Gastrocnemius medialis (tissue), 4 donors: ENCODE data around the gene POLR2I.

ENCODE experiments used
- POLR2A ChIP-seq, 2 donors: fragments of 450-650 bp; IDR thresholded peaks; one replicate each; pipeline ENCODE4 v1.6.1; 2017; ENCODE audit warnings: antibody characterized with exemption in 2 of 2, mild to moderate bottlenecking in 2 of 2, moderate library complexity in 2 of 2
- TF ChIP-seq, protein P1 (sequence below), 5 experiments: fragments of 450-650 bp in 3 of 5; fragments of 200-600 bp in 2 of 5; sonication (generic) in 2 of 5; IDR thresholded peaks in 4 of 5; conservative IDR thresholded peaks in 1 of 5; 1 replicate in 4 of 5; 2 replicates in 1 of 5; pipeline ENCODE4 v1.5.1; 2016 to 2019; ENCODE audit warnings: antibody characterized with exemption in 5 of 5, mild to moderate bottlenecking in 3 of 5, moderate library complexity in 3 of 5

DNA sequence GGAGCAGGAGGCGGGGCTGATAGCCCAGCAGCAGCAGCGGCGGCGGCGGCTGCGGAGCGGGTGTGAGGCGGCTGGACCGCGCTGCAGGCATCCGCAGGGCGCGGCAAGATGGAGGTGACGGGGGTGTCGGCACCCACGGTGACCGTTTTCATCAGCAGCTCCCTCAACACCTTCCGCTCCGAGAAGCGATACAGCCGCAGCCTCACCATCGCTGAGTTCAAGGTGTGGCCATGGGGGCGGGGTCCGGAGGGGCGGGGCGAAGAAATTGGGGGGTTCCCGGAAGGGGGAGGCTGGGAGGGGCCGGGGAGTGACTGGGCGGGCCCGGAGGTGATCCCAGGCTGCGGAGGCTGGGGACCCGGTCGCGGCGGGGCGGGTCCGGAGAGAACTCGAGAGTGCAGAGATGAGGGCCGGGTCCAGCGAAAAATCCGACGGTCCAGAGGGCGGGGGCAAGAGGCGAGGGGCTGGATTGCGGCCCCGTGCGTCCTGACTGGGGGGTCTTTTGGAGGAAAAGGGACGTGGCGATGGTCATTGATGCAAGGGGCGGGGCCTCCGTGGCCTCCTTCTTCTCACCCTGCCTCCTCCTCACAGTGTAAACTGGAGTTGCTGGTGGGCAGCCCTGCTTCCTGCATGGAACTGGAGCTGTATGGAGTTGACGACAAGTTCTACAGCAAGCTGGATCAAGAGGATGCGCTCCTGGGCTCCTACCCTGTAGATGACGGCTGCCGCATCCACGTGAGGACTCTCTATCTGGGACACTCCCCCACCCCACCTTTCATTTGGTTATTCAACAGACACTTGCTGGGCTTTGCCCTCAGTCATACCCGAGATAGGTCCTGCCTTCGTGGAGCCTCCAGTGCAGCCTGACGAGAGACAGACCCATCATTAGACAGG, 1.0 kb upstream of the POLR2I start, which contains the start of gene TBCB:
- TF ChIP-seq, protein P1, sequence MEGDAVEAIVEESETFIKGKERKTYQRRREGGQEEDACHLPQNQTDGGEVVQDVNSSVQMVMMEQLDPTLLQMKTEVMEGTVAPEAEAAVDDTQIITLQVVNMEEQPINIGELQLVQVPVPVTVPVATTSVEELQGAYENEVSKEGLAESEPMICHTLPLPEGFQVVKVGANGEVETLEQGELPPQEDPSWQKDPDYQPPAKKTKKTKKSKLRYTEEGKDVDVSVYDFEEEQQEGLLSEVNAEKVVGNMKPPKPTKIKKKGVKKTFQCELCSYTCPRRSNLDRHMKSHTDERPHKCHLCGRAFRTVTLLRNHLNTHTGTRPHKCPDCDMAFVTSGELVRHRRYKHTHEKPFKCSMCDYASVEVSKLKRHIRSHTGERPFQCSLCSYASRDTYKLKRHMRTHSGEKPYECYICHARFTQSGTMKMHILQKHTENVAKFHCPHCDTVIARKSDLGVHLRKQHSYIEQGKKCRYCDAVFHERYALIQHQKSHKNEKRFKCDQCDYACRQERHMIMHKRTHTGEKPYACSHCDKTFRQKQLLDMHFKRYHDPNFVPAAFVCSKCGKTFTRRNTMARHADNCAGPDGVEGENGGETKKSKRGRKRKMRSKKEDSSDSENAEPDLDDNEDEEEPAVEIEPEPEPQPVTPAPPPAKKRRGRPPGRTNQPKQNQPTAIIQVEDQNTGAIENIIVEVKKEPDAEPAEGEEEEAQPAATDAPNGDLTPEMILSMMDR (IDR thresholded peaks at IDR 0.05 in 4 of 5, conservative IDR thresholded peaks at IDR 0.05 in 1 of 5), result no peak
- TF ChIP-seq POLR2A (IDR thresholded peaks at IDR 0.05), result peak in 1 of 2 donors; percentile 37
